Measurements from ENCODE around the gene DISC1.

The DISC1 gene

DNA sequence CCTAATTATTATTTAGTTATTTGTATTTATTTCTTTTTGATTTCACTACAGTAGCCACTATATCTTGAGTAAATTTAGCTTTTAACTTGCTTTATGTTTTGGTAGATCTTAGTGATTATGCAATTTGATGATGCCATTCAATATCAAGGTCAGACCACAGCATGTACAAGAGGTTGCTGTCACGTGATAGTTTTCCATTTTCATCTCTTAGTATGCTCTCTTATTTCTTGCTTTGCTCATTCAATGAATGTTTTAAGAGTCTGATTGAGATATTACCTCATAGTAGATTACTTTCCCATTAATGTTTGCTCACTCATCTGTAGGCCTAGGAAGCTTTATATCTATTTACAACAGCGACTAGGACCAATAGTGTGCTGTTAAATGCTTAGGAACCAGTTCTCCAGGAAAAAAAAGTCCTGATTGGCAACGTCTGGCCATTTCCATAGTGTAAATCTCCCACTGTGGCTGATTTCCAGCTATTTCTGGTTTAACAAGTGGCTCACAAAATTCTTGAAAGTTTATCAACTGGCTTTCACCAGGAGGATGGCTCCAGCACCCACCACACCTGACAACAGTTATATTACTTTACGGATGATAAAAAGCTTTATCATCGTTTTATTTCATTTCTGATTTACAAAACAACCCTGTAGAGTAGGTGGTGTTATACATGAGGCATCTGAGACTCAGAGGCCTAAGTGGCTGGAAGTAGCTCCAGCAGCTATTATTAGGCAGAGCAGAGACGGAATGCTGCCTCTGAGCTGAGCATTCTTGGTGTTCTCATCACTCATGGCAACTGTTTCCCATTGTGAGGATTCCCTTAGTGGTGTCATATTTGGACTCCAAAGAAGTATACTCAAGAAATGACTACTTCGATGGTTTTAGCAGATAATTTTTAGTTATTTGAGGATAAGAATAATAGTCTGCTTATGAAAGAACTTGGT, 235.2 kb downstream of the DISC1 start:
- TF ChIP-seq, protein P1, sequence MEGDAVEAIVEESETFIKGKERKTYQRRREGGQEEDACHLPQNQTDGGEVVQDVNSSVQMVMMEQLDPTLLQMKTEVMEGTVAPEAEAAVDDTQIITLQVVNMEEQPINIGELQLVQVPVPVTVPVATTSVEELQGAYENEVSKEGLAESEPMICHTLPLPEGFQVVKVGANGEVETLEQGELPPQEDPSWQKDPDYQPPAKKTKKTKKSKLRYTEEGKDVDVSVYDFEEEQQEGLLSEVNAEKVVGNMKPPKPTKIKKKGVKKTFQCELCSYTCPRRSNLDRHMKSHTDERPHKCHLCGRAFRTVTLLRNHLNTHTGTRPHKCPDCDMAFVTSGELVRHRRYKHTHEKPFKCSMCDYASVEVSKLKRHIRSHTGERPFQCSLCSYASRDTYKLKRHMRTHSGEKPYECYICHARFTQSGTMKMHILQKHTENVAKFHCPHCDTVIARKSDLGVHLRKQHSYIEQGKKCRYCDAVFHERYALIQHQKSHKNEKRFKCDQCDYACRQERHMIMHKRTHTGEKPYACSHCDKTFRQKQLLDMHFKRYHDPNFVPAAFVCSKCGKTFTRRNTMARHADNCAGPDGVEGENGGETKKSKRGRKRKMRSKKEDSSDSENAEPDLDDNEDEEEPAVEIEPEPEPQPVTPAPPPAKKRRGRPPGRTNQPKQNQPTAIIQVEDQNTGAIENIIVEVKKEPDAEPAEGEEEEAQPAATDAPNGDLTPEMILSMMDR (IDR thresholded peaks at IDR 0.05; ENCODE audit: low read length, missing control alignments): no peak
- H3K4me3 ChIP-seq (replicated peaks; ENCODE audit: low read depth, low read length): no peak overlapping the region
- DNase-seq (ENCODE audit: low read depth): peak; percentile 53

DNA sequence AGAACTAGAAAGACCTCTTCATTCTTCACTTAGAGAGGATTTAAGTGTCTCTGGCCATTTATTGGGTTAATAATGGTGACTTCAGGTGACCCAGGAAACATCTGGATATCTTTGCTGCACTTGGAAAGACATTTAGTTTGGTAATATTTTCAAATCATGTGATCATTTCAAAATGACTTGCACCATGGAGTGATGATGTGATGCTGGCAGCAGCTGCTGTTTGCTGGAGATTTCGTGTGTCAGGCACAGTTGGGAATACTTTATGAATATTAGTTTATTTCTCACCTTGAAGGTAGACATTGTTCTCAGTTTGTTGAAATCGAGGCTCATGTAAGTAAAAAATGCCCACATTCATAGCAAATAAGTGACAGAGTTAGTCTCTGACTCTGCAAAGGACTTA, 236.0 kb downstream of the DISC1 start:
- no peak overlapping the region for H3K4me3 ChIP-seq (replicated peaks; ENCODE audit: low read depth, low read length)
- TF ChIP-seq, protein P1 (IDR thresholded peaks at IDR 0.05; ENCODE audit: low read length, missing control alignments): no peak
- no peak for DNase-seq (ENCODE audit: low read depth)

DNA sequence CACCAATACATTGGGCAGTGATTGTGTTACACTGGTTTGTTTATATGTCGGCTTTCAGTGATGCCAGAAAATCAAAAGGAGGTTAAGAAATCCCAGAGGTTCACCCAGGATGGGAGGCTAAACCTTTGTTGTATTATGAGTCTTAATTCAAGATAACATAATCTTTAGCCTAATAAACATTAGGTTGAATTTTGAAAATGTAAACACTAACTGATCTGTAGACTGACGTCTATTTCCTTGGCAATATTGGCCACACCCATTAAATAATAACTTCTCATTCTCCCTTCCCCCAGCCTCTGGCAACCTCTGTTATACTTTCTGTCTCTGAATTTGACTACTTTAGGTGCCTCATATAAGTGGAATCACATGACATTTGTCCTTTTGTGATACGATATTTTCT, 238.7 kb downstream of the DISC1 start:
- H3K4me3 ChIP-seq (replicated peaks; ENCODE audit: low read depth, low read length): no peak overlapping the region
- TF ChIP-seq, protein P1 (IDR thresholded peaks at IDR 0.05; ENCODE audit: low read length, missing control alignments): no peak

DNA sequence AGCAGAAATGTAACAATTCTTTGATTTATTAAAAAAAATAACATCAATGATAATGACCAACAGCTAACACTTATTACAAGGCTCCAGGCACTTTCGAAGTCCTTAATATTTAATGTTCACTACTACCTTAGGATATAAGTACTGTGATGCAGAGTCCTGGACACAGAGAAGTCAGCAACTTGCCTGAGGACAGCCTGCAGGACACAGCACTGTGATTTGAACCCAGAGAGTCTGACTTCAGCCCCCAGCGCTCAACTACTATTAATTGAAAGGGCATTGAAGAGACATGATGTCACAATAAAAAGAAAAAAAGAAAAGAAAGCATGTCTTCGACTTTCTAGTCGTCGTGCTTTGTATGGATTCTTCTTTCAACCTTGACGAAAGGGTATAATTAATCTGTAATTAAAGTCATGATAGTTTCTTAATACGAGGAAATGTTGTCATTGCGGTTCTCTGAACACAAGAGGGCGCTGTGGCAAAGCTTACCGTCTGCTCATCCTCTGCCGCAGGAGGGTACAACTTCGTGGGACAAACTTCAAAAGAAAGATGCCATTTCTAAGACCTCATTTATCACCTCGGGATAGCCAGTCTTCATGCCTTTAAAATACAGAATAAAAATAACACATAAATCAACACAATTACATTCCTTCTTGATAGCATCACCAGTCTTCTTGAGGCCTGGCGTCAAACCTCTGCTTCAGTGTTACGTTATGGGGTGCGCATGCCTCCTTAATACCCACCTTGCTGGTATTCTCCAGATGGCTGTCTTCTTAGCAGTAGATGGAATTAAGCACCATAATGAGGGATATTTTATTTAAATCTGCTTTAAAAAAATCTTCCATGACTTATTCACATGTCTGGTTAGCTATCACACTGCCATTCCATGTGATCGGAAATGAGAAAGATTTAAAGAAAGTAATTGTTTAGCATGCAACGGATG, 240.1 kb downstream of the DISC1 start:
- TF ChIP-seq, protein P1 (IDR thresholded peaks at IDR 0.05; ENCODE audit: low read length, missing control alignments): peak; percentile 82
- peak; percentile 76 for DNase-seq (ENCODE audit: low read depth)
- no peak overlapping the region for H3K4me3 ChIP-seq (replicated peaks; ENCODE audit: low read depth, low read length)

More for the DNA sequence above, 238.7 kb downstream of the DISC1 start:
- no peak for DNase-seq (ENCODE audit: low read depth)

DNA sequence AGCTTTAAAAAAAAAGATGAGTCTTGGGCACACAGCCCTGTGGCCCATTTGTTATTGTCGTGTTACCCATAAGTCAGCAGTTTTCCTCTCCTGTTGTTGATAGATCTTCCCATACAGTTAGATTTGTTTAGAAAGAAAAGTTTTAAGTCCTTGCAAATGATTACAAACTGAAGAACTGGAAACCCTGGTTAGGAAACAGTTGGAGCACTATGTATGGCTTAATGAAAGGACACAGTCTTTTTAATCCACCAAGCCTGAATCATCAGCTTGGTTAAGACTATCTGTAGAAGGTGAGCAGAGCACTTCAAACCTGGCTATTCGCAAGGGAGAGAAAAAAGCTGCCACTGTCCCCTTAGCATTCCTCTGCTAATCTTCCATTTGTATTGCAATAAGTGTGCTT, 241.0 kb downstream of the DISC1 start:
- TF ChIP-seq, protein P1 (IDR thresholded peaks at IDR 0.05; ENCODE audit: low read length, missing control alignments): no peak
- H3K4me3 ChIP-seq (replicated peaks; ENCODE audit: low read depth, low read length): no peak overlapping the region
- DNase-seq (ENCODE audit: low read depth): no peak

DNA sequence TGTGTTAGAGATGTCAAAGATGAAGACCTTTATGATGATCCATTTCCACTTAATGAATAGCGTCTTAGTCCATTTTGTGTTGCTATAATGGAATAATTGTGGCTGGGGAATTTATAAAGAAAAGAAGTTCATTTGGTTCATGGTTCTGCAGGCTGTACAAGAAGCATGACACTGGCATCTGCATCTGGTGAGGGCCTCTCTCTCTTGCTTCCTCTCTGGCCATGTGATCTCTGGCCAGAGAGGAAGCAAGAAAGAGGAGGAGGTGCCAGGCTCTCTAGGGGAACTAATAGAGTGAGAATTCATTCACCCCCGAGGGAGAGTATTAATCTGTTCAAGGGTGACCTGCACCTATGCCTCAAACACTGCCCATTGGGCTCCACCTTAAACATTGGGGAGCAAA, 242.8 kb downstream of the DISC1 start:
- TF ChIP-seq, protein P1 (IDR thresholded peaks at IDR 0.05; ENCODE audit: low read length, missing control alignments): no peak
- H3K4me3 ChIP-seq (replicated peaks; ENCODE audit: low read depth, low read length): no peak overlapping the region
- DNase-seq (ENCODE audit: low read depth): no peak
